Mesendoderm (in vitro differentiated cells): ENCODE results near the gene MET.

ENCODE experiments used
- DNase-seq: peaks from one replicate; pipeline ENCODE4 v3.0.0; 2013
- H2AK5ac ChIP-seq: 2 replicates; pipeline ENCODE4 v1.6.1; 2013; ENCODE audit warnings: low read length, inconsistent platforms
- H2BK120ac ChIP-seq: 2 replicates; pipeline ENCODE4 v1.6.1; 2013; ENCODE audit warnings: low read depth, mild to moderate bottlenecking, low read length, moderate library complexity, mixed read lengths
- H2BK15ac ChIP-seq: replicated peaks from 2 replicates; pipeline ENCODE4 v1.6.1; 2013; ENCODE audit warnings: low read depth, mild to moderate bottlenecking, moderate library complexity
- H2BK5ac ChIP-seq: 2 replicates; pipeline ENCODE4 v1.6.1; 2013; ENCODE audit warnings: low read length, inconsistent platforms
- H3K18ac ChIP-seq: 2 replicates; pipeline ENCODE4 v1.6.1; 2013; ENCODE audit warnings: mild to moderate bottlenecking, low read length, mixed read lengths
- H3K23ac ChIP-seq: one replicate; pipeline ENCODE4 v1.6.1; 2013; ENCODE audit warnings: low read length
- H3K27ac ChIP-seq: 2 replicates; pipeline ENCODE4 v1.5.1; 2013; ENCODE audit warnings: low read depth, mild to moderate bottlenecking, inconsistent platforms, low read length, moderate library complexity
- H3K27me3 ChIP-seq: 2 replicates; pipeline ENCODE4 v1.6.1; 2013; ENCODE audit warnings: low read length, control low read depth, mild to moderate bottlenecking, inconsistent platforms; ENCODE audit not compliant: insufficient read depth, poor library complexity
- H3K36me3 ChIP-seq: 2 replicates; pipeline ENCODE4 v1.6.1; 2013; ENCODE audit warnings: low read length, inconsistent platforms; ENCODE audit not compliant: control insufficient read depth, insufficient read depth
- H3K4ac ChIP-seq: one replicate; pipeline ENCODE4 v1.6.1; 2013; ENCODE audit warnings: low read depth, mild to moderate bottlenecking, low read length, moderate library complexity
- H3K4me1 ChIP-seq: 2 replicates; pipeline ENCODE4 v1.6.1; 2013; ENCODE audit warnings: low read depth, low read length, inconsistent platforms; ENCODE audit not compliant: control insufficient read depth
- H3K4me2 ChIP-seq: 2 replicates; pipeline ENCODE4 v1.6.1; 2013; ENCODE audit warnings: low read length
- H3K4me3 ChIP-seq: 2 replicates; pipeline ENCODE4 v1.5.1; 2013; ENCODE audit warnings: mild to moderate bottlenecking, low read length
- H3K56ac ChIP-seq: one replicate; pipeline ENCODE4 v1.6.1; 2013; ENCODE audit warnings: low read length
- H3K79me1 ChIP-seq: 2 replicates; pipeline ENCODE4 v1.6.1; 2013; ENCODE audit warnings: low read length, inconsistent platforms
- H3K79me2 ChIP-seq: 2 replicates; pipeline ENCODE4 v1.6.1; 2013; ENCODE audit warnings: mild to moderate bottlenecking, low read length; ENCODE audit not compliant: control insufficient read depth, insufficient read depth
- H3K9ac ChIP-seq: 2 replicates; pipeline ENCODE4 v1.6.1; 2013; ENCODE audit warnings: low read length, inconsistent platforms
- H4K5ac ChIP-seq: one replicate; pipeline ENCODE4 v1.6.1; 2013; ENCODE audit warnings: low read length
- H4K8ac ChIP-seq: one replicate; pipeline ENCODE4 v1.6.1; 2013; ENCODE audit warnings: low read depth, mild to moderate bottlenecking, control low read depth, low read length, moderate library complexity
- WGBS: extraction: QIAGEN DNeasy Blood & Tissue Kit; methylation state at CpG from one replicate; pipeline ENCODE4 v1.1.7; 2013; ENCODE audit warnings: low lambda C conversion rate, missing lambda C conversion rate; ENCODE audit not compliant: insufficient coverage; ENCODE audit errors: extremely low coverage; 5-methylcytosine and 5-hydroxymethylcytosine counted together

Gene MET

DNA sequence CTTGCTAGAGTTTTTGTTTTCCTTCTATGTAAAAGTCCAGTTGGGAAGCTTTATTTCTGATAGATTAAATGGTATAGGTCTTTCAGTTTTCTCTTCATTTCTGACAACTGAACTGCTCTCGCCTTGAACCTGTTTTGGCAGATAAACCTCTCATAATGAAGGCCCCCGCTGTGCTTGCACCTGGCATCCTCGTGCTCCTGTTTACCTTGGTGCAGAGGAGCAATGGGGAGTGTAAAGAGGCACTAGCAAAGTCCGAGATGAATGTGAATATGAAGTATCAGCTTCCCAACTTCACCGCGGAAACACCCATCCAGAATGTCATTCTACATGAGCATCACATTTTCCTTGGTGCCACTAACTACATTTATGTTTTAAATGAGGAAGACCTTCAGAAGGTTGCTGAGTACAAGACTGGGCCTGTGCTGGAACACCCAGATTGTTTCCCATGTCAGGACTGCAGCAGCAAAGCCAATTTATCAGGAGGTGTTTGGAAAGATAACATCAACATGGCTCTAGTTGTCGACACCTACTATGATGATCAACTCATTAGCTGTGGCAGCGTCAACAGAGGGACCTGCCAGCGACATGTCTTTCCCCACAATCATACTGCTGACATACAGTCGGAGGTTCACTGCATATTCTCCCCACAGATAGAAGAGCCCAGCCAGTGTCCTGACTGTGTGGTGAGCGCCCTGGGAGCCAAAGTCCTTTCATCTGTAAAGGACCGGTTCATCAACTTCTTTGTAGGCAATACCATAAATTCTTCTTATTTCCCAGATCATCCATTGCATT is 27.1 kb downstream of the MET start:
- WGBS = no CpG with 5 or more reads among the region's 12 CpGs
- Histone ChIP-seq H2AK5ac (no peak overlapping the region), H3K4ac (no peak overlapping the region)

DNA sequence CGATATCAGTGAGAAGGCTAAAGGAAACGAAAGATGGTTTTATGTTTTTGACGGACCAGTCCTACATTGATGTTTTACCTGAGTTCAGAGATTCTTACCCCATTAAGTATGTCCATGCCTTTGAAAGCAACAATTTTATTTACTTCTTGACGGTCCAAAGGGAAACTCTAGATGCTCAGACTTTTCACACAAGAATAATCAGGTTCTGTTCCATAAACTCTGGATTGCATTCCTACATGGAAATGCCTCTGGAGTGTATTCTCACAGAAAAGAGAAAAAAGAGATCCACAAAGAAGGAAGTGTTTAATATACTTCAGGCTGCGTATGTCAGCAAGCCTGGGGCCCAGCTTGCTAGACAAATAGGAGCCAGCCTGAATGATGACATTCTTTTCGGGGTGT is 27.7 kb downstream of the MET start:
- Histone ChIP-seq H2BK120ac (no peak overlapping the region), H3K4ac (no peak overlapping the region), H2BK5ac (no peak overlapping the region), H3K79me1 (no peaks in the 10 kb centered on the region), H3K27ac (no peak overlapping the region), H3K56ac (no peak overlapping the region), H3K79me2 (no peaks in the 10 kb centered on the region), H2AK5ac (no peak overlapping the region), H4K5ac (no peak overlapping the region), H3K9ac (no peak overlapping the region), H3K36me3 (no peaks in the 10 kb centered on the region), H4K8ac (no peak overlapping the region), H3K27me3 (no peaks in the 10 kb centered on the region), H3K4me3 (no peak overlapping the region), H3K4me1 (no peaks in the 10 kb centered on the region), H3K4me2 (no peak overlapping the region), H3K18ac (no peak overlapping the region), H3K23ac (no peak overlapping the region), H2BK15ac (no peak overlapping the region)
- no CpG with 5 or more reads among the region's 6 CpGs for WGBS
- DNase-seq = no peak

More for the DNA sequence above, 27.1 kb downstream of the MET start:
- Histone ChIP-seq H3K4me1 (no peaks in the 10 kb centered on the region), H3K4me3 (no peak overlapping the region), H3K9ac (no peak overlapping the region), H3K27me3 (no peaks in the 10 kb centered on the region), H2BK120ac (no peak overlapping the region), H3K18ac (no peak overlapping the region), H3K36me3 (no peaks in the 10 kb centered on the region), H2BK15ac (no peak overlapping the region), H3K4me2 (no peak overlapping the region), H3K56ac (no peak overlapping the region), H3K23ac (no peak overlapping the region), H4K8ac (no peak overlapping the region), H2BK5ac (no peak overlapping the region), H3K79me1 (no peaks in the 10 kb centered on the region), H4K5ac (no peak overlapping the region), H3K27ac (no peak overlapping the region), H3K79me2 (no peaks in the 10 kb centered on the region)
- no peak for DNase-seq

DNA sequence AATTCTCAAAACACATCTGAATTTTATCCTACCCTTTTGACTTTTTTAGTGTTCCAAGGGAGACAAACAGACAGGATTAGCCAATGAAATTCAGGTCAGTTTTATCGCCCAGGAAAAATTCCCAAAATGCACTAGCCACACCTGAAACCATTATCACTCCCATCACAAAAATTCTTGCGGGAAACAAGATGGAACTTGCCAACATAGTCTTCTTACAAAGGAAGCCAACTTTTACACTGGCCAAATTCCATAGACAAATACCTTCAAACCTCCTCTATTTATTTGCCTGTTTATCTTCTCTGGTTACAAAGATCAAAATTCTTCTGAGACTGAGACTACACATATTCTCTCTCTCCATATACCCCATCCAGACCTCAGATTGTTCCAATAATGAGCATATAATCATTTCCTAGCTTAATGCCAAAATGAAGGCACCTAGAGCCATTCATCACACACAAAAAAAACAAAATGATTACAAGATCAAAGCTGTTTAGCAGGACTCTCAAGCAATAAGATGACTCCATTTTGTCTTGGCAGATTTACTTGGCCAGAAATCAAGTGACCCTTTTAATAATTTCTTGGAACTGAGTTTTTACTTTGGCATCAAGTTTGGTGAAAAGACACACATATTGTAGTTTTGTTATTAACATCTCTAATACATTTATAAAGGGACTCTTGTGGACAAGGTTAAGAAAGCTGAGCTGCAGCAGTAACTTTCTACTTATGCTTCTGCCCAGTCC is 30.2 kb downstream of the MET start:
- DNase-seq = no peak
- Histone ChIP-seq H3K18ac (no peak overlapping the region), H3K9ac (no peak overlapping the region), H2BK120ac (no peak overlapping the region), H3K4me1 (no peaks in the 10 kb centered on the region), H3K56ac (no peak overlapping the region), H2AK5ac (no peak overlapping the region), H3K79me1 (no peaks in the 10 kb centered on the region), H2BK15ac (no peak overlapping the region), H3K4ac (no peak overlapping the region), H3K79me2 (no peaks in the 10 kb centered on the region), H3K4me3 (no peak overlapping the region), H3K4me2 (no peak overlapping the region), H3K27me3 (no peaks in the 10 kb centered on the region), H4K8ac (no peak overlapping the region), H2BK5ac (no peak overlapping the region), H4K5ac (no peak overlapping the region), H3K27ac (no peak overlapping the region), H3K36me3 (no peaks in the 10 kb centered on the region), H3K23ac (no peak overlapping the region)
- WGBS = no CpG with 5 or more reads among the region's 2 CpGs

DNA sequence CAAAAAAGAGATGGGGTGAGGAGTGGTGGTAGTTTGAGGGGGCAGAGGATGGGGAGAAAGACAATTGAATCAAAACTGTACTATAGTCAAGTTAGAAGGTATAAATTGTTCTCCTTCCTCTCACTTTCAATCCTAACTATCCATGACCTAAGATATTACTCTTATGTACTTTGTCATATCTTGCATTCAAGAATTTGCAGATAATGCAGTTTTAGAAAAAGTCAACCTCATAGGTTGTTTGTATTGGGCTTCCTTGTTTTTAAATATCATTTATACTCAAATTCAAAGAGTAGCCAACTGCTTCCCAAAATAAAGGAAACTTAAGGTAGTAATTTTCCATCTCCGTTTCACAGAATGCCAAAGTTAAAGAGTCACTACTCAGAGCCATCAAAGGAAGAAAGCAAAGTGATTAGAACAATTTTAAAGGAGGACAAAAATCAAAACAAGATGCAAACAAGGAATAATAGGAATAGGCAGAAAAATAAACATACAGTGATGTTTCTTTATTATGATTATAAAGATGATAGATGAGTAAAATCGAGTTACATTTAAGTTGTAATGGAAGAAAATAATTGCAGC is 32.7 kb downstream of the MET start:
- no peak overlapping the region for H2AK5ac ChIP-seq
- no peak overlapping the region for H4K5ac ChIP-seq
- H3K18ac ChIP-seq = no peak overlapping the region
- no peak overlapping the region for H3K4me3 ChIP-seq
- H3K36me3 ChIP-seq = no peaks in the 10 kb centered on the region
- H3K27ac ChIP-seq = no peak overlapping the region
- no peak overlapping the region for H3K23ac ChIP-seq
- H4K8ac ChIP-seq = no peak overlapping the region
- no peaks in the 10 kb centered on the region for H3K79me1 ChIP-seq
- H3K4me2 ChIP-seq = no peak overlapping the region
- H3K79me2 ChIP-seq = no peaks in the 10 kb centered on the region
- no peaks in the 10 kb centered on the region for H3K27me3 ChIP-seq
- H3K4me1 ChIP-seq = no peaks in the 10 kb centered on the region
- no peak overlapping the region for H2BK5ac ChIP-seq
- WGBS = 100% methylated on average over 1 of the region's 2 CpGs
- H3K56ac ChIP-seq = no peak overlapping the region
- no peak overlapping the region for H2BK120ac ChIP-seq
- H2BK15ac ChIP-seq = no peak overlapping the region
- no peak for DNase-seq
- no peak overlapping the region for H3K9ac ChIP-seq
- H3K4ac ChIP-seq = no peak overlapping the region

DNA sequence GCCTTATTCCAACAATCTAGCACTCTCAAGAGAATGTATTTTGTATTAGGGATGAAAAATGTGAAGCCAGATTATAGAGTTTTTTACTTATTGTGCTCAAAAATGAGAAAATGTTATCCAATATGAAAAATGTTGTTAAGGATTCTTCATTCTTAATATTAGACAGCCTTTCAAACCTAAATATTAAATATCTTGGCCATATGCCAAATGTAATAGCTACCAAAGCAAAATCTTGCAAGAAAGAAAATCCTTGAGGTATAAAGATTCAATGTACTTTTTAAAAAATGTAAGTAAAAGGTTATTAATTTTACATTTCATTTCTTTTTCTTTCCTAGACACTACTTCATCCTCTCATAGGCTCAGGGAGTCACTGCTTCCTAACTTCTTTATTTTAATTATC is 33.4 kb downstream of the MET start:
- Histone ChIP-seq H4K5ac (no peak overlapping the region), H3K27me3 (no peaks in the 10 kb centered on the region), H2AK5ac (no peak overlapping the region), H4K8ac (no peak overlapping the region), H3K36me3 (no peaks in the 10 kb centered on the region), H3K79me2 (no peaks in the 10 kb centered on the region), H3K27ac (no peak overlapping the region), H2BK120ac (no peak overlapping the region), H3K23ac (no peak overlapping the region), H3K9ac (no peak overlapping the region), H3K4me1 (no peaks in the 10 kb centered on the region), H2BK15ac (no peak overlapping the region), H3K18ac (no peak overlapping the region), H3K79me1 (no peaks in the 10 kb centered on the region), H3K56ac (no peak overlapping the region), H3K4me3 (no peak overlapping the region), H3K4ac (no peak overlapping the region), H2BK5ac (no peak overlapping the region), H3K4me2 (no peak overlapping the region)
- no peak for DNase-seq
